Stimulated activated CD8-positive, alpha-beta memory T cell treated with anti-CD3 and anti-CD28 coated beads, Interleukin-7, amount 100 ng/mL, for 1 hour (primary cell): Measurements from ENCODE around the gene POLR2E.
A peak's percentile ranks its signal among the peaks of the same experiment; 100 is the strongest.

Experiments used
- DNase-seq, 2 donors: peaks; one replicate each; pipeline ENCODE4 v3.0.0-alpha.2; 2020; ENCODE audit warnings: low read depth in 2 of 2

POLR2E gene

DNA sequence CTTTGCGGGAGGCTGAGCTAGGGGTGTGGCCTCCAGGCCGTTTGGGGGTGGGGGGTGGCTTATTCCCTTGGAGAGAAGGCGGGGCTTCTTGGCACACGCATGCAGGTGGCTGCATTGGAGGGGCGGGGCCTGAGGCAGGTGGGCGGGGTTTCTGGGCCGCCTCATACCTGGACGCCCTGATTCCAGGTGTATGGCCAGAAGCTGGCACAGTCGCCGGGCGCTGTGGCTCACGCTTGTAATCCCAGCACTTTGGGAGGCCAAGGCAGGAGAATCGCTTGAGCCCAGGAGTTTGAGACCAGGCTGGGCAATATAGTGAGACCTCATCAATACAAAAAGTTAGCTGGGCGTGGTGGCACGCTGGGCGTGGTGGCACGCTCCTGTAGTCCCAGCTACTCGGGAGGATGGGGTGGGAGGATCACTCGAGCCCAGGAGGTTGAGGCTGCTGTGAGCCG, 47.5 kb downstream of the POLR2E start:
- DNase-seq = no peak

DNA sequence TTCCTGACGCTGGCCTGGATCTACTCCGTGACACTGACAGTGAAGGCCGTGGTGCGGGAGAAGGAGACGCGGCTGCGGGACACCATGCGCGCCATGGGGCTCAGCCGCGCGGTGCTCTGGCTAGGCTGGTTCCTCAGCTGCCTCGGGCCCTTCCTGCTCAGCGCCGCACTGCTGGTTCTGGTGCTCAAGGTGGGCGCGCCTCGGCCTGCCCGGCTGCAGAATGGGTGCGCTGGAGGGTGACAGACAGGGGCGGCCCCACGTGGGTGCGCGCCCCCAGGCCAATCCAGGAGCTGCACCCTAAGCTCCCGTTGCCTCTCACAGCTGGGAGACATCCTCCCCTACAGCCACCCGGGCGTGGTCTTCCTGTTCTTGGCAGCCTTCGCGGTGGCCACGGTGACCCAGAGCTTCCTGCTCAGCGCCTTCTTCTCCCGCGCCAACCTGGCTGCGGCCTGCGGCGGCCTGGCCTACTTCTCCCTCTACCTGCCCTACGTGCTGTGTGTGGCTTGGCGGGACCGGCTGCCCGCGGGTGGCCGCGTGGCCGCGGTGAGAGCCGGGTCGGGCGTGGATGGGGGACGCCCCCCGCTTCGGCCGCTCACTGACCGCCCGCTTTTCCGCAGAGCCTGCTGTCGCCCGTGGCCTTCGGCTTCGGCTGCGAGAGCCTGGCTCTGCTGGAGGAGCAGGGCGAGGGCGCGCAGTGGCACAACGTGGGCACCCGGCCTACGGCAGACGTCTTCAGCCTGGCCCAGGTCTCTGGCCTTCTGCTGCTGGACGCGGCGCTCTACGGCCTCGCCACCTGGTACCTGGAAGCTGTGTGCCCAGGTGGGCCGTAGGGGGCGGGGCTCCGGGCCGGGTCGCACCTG, 48.1 kb downstream of the POLR2E start:
- no peak for DNase-seq

DNA sequence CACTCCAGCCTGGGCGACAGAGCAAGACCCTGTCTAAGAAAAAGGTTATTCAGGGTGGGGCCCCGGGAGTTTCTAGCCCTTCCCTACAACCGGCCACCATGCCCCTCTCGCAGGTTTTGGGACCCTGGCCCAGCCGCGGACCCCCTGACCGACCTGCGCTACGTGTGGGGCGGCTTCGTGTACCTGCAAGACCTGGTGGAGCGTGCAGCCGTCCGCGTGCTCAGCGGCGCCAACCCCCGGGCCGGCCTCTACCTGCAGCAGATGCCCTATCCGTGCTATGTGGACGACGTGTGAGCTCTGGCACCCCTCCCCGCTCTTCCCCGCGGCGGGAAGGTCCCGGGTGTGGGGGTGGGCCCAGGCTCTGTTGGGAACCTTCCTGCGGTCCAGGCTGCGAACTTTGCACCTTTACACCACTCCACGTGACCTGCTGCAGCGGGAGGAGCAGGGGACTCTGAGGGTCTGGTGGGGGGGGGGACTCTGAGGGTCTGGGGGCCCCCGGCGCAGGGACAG, 49.0 kb downstream of the POLR2E start:
- DNase-seq = no peak

DNA sequence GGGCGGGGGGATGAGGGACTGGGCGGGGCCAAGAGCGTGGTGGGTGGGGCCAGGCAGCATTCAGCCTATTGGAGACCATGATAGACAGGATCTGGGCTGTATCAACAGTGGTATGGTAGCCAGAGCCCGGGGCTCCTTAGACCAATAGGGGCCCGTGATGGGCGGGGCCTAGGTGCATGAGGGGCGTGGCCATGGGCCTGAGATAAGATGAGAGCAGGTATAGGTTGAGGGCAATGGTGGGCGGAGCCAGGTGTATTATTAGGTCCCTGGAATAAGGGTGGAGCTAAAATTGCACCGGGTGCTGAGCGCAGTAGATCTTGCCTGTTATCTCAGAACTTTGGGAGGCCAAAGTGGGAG, 50.0 kb downstream of the POLR2E start:
- no peak for DNase-seq

DNA sequence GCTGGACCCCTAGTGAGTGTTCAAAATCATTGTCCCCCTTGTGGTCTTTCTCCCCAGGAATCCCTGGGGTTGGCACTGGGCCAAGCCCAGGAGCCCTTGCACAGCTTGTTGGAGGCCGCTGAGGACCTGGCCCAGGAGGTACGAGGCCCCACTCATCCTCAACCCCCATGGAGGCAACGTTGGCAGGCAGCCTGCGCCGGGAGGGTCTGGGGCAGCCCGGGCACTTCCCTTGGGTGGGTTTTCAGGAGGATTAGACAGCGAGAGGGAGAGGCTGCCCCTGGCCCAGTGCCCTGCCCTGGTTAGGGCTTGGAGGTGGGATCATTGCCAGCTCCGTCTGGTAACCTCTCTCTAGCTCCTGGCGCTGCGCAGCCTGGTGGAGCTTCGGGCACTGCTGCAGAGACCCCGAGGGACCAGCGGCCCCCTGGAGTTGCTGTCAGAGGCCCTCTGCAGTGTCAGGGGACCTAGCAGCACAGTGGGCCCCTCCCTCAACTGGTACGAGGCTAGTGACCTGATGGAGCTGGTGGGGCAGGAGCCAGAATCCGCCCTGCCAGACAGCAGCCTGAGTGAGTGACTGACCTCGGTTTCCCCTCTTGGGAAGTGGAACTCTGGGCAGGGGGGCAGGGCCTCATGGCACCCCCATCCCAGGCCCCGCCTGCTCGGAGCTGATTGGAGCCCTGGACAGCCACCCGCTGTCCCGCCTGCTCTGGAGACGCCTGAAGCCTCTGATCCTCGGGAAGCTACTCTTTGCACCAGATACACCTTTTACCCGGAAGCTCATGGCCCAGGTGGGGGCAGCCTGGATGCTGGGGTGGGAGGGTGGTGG, 52.3 kb downstream of the POLR2E start:
- DNase-seq = no peak

DNA sequence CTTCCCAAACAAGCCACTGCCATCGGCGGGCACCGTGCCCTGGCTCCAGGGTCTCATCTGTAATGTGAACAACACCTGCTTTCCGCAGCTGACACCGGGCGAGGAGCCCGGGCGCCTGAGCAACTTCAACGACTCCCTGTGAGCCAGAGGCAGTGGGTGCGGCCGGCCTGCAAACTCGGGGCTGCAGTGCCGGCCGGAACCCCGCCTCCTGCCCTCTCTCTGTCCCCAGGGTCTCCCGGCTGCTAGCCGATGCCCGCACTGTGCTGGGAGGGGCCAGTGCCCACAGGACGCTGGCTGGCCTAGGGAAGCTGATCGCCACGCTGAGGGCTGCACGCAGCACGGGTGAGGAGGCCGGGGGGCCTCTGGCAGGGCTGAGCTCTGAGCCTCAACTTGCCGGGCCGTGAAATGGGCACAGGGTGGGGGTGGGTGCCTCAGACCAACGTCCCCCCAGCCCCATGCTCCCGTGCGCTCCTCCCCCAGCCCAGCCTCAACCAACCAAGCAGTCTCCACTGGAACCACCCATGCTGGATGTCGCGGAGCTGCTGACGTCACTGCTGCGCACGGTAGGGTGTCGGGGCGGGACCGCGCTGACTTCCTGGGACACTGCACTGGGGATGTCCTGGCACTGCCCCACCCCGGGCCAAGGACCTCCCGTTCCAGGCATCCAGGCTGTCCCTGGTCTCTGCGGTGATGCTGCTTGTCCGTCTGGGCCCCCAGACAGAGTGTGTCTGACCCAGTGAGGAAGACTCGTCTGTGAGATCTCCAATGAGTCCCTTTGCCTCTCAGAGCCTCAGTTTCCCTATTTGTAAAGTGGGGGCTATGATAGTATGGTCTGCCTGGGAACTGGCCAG, 53.1 kb downstream of the POLR2E start:
- no peak for DNase-seq

DNA sequence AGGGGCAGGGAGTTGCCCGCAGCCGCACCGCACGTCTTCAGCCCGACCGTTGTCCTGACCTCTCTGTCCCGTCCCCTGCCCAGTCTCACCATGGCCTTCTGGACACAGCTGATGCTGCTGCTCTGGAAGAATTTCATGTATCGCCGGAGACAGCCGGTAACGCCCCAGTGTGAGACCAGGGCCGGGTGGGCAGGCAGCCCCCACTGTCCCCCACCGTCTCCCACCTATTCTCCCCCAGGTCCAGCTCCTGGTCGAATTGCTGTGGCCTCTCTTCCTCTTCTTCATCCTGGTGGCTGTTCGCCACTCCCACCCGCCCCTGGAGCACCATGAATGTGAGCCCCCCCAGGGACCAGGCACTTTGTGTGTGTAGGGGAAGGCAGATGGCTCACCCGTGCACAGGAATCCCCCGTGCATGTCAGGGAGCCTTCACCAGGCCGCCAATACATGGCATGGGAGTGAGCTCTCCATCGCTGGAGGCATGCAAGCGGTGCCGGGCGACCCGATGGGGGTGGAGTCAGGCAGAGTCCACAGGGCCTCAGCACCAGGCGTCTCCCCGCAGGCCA, 53.8 kb downstream of the POLR2E start:
- DNase-seq = no peak

DNA sequence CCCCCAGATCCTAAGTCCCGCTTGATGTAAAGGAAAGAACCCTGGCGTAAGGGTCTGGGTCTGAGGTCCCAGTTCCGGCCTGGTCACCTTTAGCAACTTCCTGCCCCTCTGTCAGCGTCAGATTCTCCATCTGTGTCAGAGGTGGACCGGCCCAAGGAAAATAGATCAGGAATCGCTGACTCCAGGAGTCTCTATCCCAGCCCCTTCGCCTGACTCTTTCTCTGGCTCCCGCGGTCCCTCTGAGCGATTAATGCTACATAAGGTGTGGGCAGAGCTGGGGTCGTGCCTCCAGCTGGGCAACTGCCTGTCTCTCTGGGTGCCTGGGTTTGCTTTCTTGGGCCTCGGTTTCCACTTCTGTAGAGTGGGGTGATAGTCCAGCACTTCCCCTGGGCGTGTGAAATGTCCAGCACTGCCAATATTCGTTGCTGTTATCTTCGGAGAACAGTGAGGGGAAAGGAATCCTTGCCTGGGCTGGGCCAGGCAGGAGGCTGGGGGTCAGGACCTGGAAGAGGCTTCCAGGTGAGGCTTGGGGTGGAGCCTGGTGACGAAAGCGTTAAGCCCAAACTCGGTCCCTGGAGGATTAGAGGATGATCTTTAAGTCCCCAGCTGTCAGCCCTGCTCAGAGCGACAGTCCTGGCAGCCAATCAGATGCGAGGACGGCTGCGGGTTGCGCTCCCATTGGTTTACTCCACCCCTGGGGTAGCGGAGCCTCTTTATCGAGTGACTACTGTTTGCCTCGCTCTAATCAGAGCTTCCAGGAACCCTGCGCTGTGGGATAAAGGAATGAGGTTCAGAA, 54.5 kb downstream of the POLR2E start:
- peak; percentile 78 to 80 for DNase-seq

DNA sequence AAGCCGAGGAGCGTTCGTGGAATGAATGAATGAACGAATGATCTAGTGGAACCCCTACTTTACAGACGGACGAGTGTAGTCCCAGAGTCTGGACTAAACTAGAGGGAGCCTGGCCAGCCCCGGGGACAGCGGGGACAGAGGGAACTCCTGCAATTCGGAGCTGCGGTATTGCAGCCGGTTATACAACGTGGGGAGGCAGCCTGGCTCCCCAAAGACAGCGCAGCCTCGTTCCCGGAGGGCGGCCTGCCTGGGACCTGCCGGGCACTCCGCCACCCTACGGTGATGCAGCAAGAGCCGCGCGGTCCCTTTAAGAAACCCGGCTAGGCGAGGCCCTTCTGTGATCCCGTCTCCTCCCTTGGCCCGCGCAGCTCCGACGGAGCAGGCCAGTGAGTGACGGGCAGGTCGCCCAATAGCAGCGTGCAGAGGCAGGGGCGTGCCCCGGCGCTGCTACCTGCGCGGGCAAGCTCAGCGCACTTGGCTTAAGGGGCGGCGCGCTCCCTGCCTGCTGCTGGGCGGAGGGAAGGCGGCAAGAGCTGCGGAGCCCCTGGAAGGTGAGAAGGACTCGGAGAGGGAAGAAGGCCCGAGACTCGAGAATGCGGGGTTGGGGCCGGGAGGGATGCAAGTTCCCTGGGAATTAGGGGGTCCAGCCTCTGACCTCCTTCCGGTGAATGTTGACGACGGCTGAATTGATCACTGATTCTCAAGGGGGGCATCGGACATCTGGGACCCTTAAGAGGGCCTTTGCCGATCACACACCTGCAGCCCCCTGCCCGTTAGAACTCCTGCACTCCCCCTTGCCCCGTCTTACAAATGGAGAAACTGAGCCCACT, 55.3 kb downstream of the POLR2E start, which contains the start of gene ABCA7:
TSS of gene ABCA7 (plus strand) at position 462 of the 830 bp plus-strand sequence. CDS start 1,255 bp downstream, outside the sequence.
- peak; percentile 99 for DNase-seq

DNA sequence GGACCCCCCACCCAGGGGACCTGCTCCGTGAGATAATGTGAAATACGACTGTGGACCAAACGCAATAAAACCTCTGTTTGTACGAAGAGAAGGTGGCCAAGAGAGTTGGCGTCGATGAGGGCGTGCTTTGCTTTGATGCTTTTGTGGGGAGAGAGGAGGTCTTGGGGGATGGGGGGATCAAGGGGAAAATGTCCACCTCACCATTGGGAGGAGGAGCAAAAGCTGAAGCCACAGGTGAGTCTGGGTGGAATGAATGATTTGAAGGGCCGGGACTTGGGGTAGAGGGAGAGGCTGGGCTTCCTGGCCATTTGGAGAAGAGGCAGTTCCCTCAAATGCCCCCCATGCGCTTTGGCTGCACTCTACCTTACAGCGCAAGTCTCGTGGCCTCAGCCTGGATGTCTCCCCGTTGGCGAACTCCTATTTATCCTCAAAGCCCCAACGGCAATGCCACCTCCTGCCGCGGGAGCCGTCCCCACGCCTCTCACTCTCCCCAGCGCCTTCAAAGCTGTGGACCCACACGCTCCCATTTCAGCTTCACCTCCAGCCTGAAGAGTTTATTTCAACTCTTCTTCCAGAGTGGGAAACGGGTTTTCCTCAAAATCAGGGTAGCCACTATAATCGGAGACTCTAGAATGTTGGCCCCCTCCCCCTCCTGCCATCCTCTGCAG, 56.1 kb downstream of the POLR2E start:
- DNase-seq = no peak

DNA sequence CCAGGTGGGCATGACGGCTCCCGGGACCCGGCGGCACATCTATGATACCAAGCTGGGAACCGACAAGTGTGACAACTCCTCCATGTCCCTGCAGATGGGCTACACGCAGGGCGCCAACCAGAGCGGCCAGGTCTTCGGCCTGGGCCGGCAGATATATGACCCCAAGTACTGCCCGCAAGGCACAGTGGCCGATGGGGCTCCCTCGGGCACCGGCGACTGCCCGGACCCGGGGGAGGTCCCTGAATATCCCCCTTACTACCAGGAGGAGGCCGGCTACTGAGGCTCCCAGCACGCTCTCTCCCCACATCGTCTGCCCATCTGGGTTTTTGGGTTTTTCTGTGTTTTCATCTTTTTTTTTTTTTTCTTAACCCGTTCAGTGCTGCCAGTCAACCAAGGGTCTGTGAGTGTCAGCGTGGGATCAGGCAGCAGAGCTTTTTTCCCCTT, 57.5 kb downstream of the POLR2E start:
- DNase-seq = no peak
